K562 (cell line): ENCODE measurements around the gene PLEKHH3. TPM values are rescaled to one million over a fixed set of nuclear protein-coding genes. Genes with fewer than 3 reads are reported as not detected.

Source experiments
- ATAC-seq: fragments of 200-7000 bp; cut with Tn5 transposase; 3 replicates; pipeline ENCODE4 v1.9.1; 2020; ENCODE audit warnings: moderate library complexity
- BruUV-seq: library from RNA; stranded (reverse); fragments of 400-500 nt; replicated peaks from 2 replicates; lab custom pipeline; 2021; lab: Mats Ljungman, UMichigan
- CTCF ChIA-PET: fragments of 300-600 bp; formaldehyde crosslinking; extraction: SDS; loops from one replicate; lab custom pipeline; 2021; ENCODE audit warnings: low intra/inter-chr PET ratio; lab: Yijun Ruan, JAX
- POLR2A ChIA-PET: fragments of 300-600, 350-650 bp; sonication (Branson Sonifier 250); formaldehyde crosslinking; extraction: SDS; loops from one replicate; lab custom pipeline; 2021; ENCODE audit warnings: antibody characterized with exemption, inconsistent platforms; lab: Yijun Ruan, JAX
- DNase-seq, 4 experiments: peaks; one replicate each; pipeline versions ENCODE4 v3.0.0 to v3.0.0-alpha.2; 2011 to 2018; ENCODE audit warnings: low spot score in 3 of 4, mixed read lengths in 3 of 4; ENCODE audit errors: extremely low read depth in 1 of 4
- FAIRE-seq: peaks from 2 replicates; lab custom pipeline; 2011; peaks lifted over from hg19 to GRCh38; lab: Jason Lieb, UNC
- H2AFZ ChIP-seq: 2 replicates; pipeline ENCODE4 v1.6.0; 2011; ENCODE audit warnings: low read depth, low read length, control low read depth, inconsistent platforms
- H3K27ac ChIP-seq: fragments of 200-600 bp; 3 replicates; pipeline ENCODE4 v1.8.0; 2011; ENCODE audit warnings: low read depth, mild to moderate bottlenecking, control low read depth, inconsistent platforms, low read length, moderate library complexity, mixed read lengths; ENCODE audit errors: extremely low read depth
- H3K27me3 ChIP-seq, 2 experiments: fragments of 300-600 bp in 1 of 2; 2 replicates in 1 of 2; 3 replicates in 1 of 2; pipeline versions ENCODE4 v1.6.0 to v1.8.0; 2011; ENCODE audit warnings: inconsistent platforms in 2 of 2, low read length in 2 of 2, mild to moderate bottlenecking in 1 of 2, mixed read lengths in 1 of 2, moderate library complexity in 1 of 2; ENCODE audit not compliant: control insufficient read depth in 2 of 2, insufficient read depth in 2 of 2
- H3K36me3 ChIP-seq: fragments of 300-600 bp; 3 replicates; pipeline ENCODE4 v1.8.0; 2011; ENCODE audit warnings: mild to moderate bottlenecking, low read length, inconsistent platforms; ENCODE audit not compliant: control insufficient read depth, insufficient read depth
- H3K4me1 ChIP-seq, 2 experiments: fragments of 200-600 bp in 1 of 2; replicated peaks in 1 of 2; 2 replicates in 1 of 2; 3 replicates in 1 of 2; pipeline versions ENCODE4 v1.5.1 to v1.8.0; 2011; ENCODE audit warnings: inconsistent platforms in 2 of 2, low read length in 2 of 2, mild to moderate bottlenecking in 1 of 2, mixed read lengths in 1 of 2, moderate library complexity in 1 of 2; ENCODE audit not compliant: control insufficient read depth in 2 of 2, insufficient read depth in 2 of 2
- H3K4me2 ChIP-seq: 2 replicates; pipeline ENCODE4 v1.6.1; 2011; ENCODE audit warnings: low read length, control low read depth, inconsistent platforms, mixed read lengths; ENCODE audit not compliant: insufficient read depth
- H3K4me3 ChIP-seq: fragments of 200-600 bp; sonication (generic), shearing (Covaris generic); 2 replicates; pipeline ENCODE4 v1.5.1; 2016; ENCODE audit warnings: control low read depth, inconsistent platforms
- H3K79me2 ChIP-seq: fragments of 200-600 bp; 3 replicates; pipeline ENCODE4 v1.8.0; 2011; ENCODE audit warnings: low read length, inconsistent platforms; ENCODE audit not compliant: control insufficient read depth, insufficient read depth
- H3K9ac ChIP-seq, 2 experiments: 2 replicates each; pipeline versions ENCODE4 v1.6.0 to v1.6.1; 2011; ENCODE audit warnings: low read depth in 2 of 2, low read length in 2 of 2, control low read depth in 1 of 2, inconsistent platforms in 1 of 2, mild to moderate bottlenecking in 1 of 2, mixed read lengths in 1 of 2; ENCODE audit not compliant: insufficient read depth in 1 of 2
- H3K9me1 ChIP-seq: one replicate; pipeline ENCODE4 v1.6.0; 2011; ENCODE audit warnings: inconsistent platforms, mild to moderate bottlenecking, low read length, moderate library complexity; ENCODE audit not compliant: control insufficient read depth, insufficient read depth
- H3K9me3 ChIP-seq: replicated peaks from 2 replicates; pipeline ENCODE4 v1.5.1; 2011; ENCODE audit warnings: low read depth, low read length, inconsistent platforms; ENCODE audit not compliant: control insufficient read depth, insufficient read depth
- H4K20me1 ChIP-seq: replicated peaks from 2 replicates; pipeline ENCODE4 v1.6.1; 2011; ENCODE audit warnings: low read length, inconsistent platforms, mixed read lengths; ENCODE audit not compliant: control insufficient read depth, insufficient read depth
- FIP1L1 ChIP-seq: fragments of 200-400 bp; formaldehyde crosslinking; IDR thresholded peaks from 2 replicates; pipeline ENCODE4 v1.6.1; 2018; ENCODE audit warnings: mild to moderate bottlenecking, low read depth, low read length; ENCODE audit not compliant: poor library complexity, severe bottlenecking
- ILF3 ChIP-seq: fragments of 450-650 bp; IDR thresholded peaks from 2 replicates; pipeline ENCODE4 v1.6.1; 2018; ENCODE audit warnings: antibody characterized with exemption, mild to moderate bottlenecking, moderate library complexity, borderline replicate concordance
- POLR2AphosphoS2 ChIP-seq: IDR thresholded peaks from 2 replicates; pipeline ENCODE4 v1.6.1; 2012; ENCODE audit warnings: low read length, improper control_type of control experiment
- POLR2G ChIP-seq: fragments of 200-400 bp; formaldehyde crosslinking; IDR thresholded peaks from 2 replicates; pipeline ENCODE4 v1.6.1; 2017; ENCODE audit warnings: low read depth, mild to moderate bottlenecking, antibody characterized with exemption, low read length, moderate library complexity
- WGBS: fragments of 100-300 bp; shearing (Covaris generic); methylation state at CpG from one replicate; pipeline ENCODE4 v1.1.6; 2016; ENCODE audit warnings: low coverage, mixed read lengths; ENCODE audit not compliant: insufficient coverage; ENCODE audit errors: missing lambda C conversion rate; 5-methylcytosine and 5-hydroxymethylcytosine counted together
- in situ Hi-C: fragments of 300-500 bp; cut with MboI; formaldehyde crosslinking; loops from 4 replicates; pipeline ENCODE4 v1.15.0; 2018; ENCODE audit warnings: inconsistent platforms, mixed read lengths
- intact Hi-C: fragments of 100-400 bp; cut with micrococcal nuclease; formaldehyde crosslinking; loops from 2 replicates; pipeline ENCODE4 v1.14.2; 2022
- polyA plus RNA-seq, 8 experiments: library from polyadenylated mRNA; depleted of rRNA in 4 of 8; stranded (reverse) in 5 of 8; unstranded in 3 of 8; fragments of >200 nt; fragmentation: Nextera tagmentation in 2 of 8; fragmentation: Illumina TruSeq in 1 of 8; extraction: Ambion mirVana in 2 of 8; extraction: Trizol in 1 of 8; gene quantifications; 2 replicates each; pipeline versions ENCODE4 v1.2.1 to v1.2.3, GENCODE V29; 2011 to 2014; ENCODE audit warnings: inconsistent platforms in 1 of 8, missing spikeins in 1 of 8
- total RNA-seq, 7 experiments: library from RNA; depleted of rRNA in 6 of 7; stranded (reverse); fragments of >200 nt in 6 of 7; fragmentation: Illumina TruSeq in 2 of 7; extraction: Trizol in 2 of 7; gene quantifications; 2 replicates each; pipeline versions ENCODE4 v1.2.1 to v1.2.3, GENCODE V29; 2011 to 2021; ENCODE audit warnings: low replicate concordance in 1 of 7

Gene PLEKHH3
- total and polyA plus RNA-seq, 9 of the 15 experiments (the other 6 are each of a cell fraction or from before 2014, with no cell fraction given) = 0.58 to 34.5 (median 5.0) TPM

GRCh38 chr17:42669705-42669976, 7.2 kb downstream of the PLEKHH3 start:
- Histone ChIP-seq H3K4me1 (peaks cover 7 to 48% of the 10 kb centered on the region in 2 experiments), H3K27me3 (no peaks in the 10 kb centered on the region), H3K4me2 (no peak overlapping the region), H3K36me3 (peaks cover 63% of the 10 kb centered on the region; the same call in 2 of the 3 replicates), H4K20me1 (peaks cover 2% of the 10 kb centered on the region), H3K79me2 (peaks cover 6% of the 10 kb centered on the region; the same call in 2 of the 3 replicates), H3K9me1 (no peaks in the 10 kb centered on the region), H3K9ac (no peak overlapping the region), H2AFZ (no peak overlapping the region), H3K9me3 (no peaks in the 10 kb centered on the region), H3K27ac (no peak overlapping the region), H3K4me3 (no peak overlapping the region)
- FAIRE-seq (no peak), DNase-seq (no peak), ATAC-seq (no peak)
- 93% methylated on average over 7 of the region's 12 CpGs for WGBS
- BruUV-seq = no TSS peak
- in situ Hi-C loops = no loop called here
- ChIA-PET CTCF (no interaction called here), POLR2A (interaction anchor here (1.0 to 1.8 kb wide), 5 partner anchors 8 to 60 kb away, joined by 4 to 7 read pairs (median 5); partner anchors contain the start of genes RETREG3 and TUBG1)
- TF ChIP-seq POLR2G (peak; percentile 37; the same call in 1 of the 2 replicates), ILF3 (no peak)
- intact Hi-C loops = no loop called here

GRCh38 chr17:42667088-42667951, 9.5 kb downstream of the PLEKHH3 start:
- Histone ChIP-seq H3K4me3 (no peak overlapping the region), H3K36me3 (peaks cover 44% of the 10 kb centered on the region; the same call in 2 of the 3 replicates), H3K27ac (no peak overlapping the region), H3K27me3 (no peaks in the 10 kb centered on the region), H2AFZ (no peak overlapping the region), H3K9me1 (no peaks in the 10 kb centered on the region), H3K4me2 (no peak overlapping the region), H3K9me3 (no peaks in the 10 kb centered on the region), H3K9ac (peak overlapping the region in 1 of 2 experiments; percentile 68; a peak in 1 of 4 replicates), H3K79me2 (no peaks in the 10 kb centered on the region), H4K20me1 (no peaks in the 10 kb centered on the region), H3K4me1 (peaks cover 0 to 33% of the 10 kb centered on the region in 2 experiments; a peak in 2 of 5 replicates)
- ChIA-PET POLR2A (interaction anchor here (0.6 to 1.6 kb wide), 7 partner anchors 9 to 82 kb away, joined by 3 to 6 read pairs (median 4); partner anchors contain the start of gene PLEKHH3), CTCF (no interaction called here)
- BruUV-seq = no TSS peak
- DNase-seq (no peak), FAIRE-seq (no peak), ATAC-seq (no peak; the same call in 2 of the 3 replicates)
- intact Hi-C loops (no loop called here), in situ Hi-C loops (no loop called here)
- 50% methylated on average over 7 of the region's 7 CpGs for WGBS
- peak; percentile 52; the same call in 1 of the 2 replicates for TF ChIP-seq POLR2AphosphoS2
- TF ChIP-seq FIP1L1 = no peak
